Measurements from ENCODE around the gene TAPBPL. TPM values are rescaled to one million over a fixed set of nuclear protein-coding genes. Genes with fewer than 3 reads are reported as not detected.

The TAPBPL gene
- total RNA-seq, 2 experiments from 2014 or later, result 14.7 to 15.8 TPM

- no peak overlapping the region for H3K27ac Mint-ChIP-seq
- no peak overlapping the region for H3K4me3 Mint-ChIP-seq
- CTCF ChIA-PET, result interaction anchor here (0.7 kb wide), 1 partner anchor 52 kb away, joined by 3 read pairs; no protein-coding TSS in a partner anchor
- ATAC-seq (ENCODE audit: poor library complexity), result no peak
- Histone ChIP-seq H3K4me3 (ENCODE audit: low read length) (no peak overlapping the region), H3K4me1 (ENCODE audit: insufficient read depth, low read length) (peaks cover 16% of the 10 kb centered on the region), H3K36me3 (ENCODE audit: insufficient read depth, low read length) (no peaks in the 10 kb centered on the region), H3K27me3 (ENCODE audit: control insufficient read depth in 1 of 2, insufficient read depth in 2 of 2, low read length in 2 of 2) (no peaks in the 10 kb centered on the region), H3K9me3 (ENCODE audit: control insufficient read depth in 1 of 2, insufficient read depth in 1 of 2, low read length in 2 of 2) (no peaks in the 10 kb centered on the region), H3K27ac (ENCODE audit: low read depth in 1 of 2, low read length in 2 of 2) (no peak overlapping the region)
- intact Hi-C loops (cut with DNase I, micrococcal nuclease), result loop anchor here (5.0 kb wide), 2 partner anchors 98 to 137 kb away; partner anchors contain the start of gene IFFO1 (in 2 of the 2)
- H3K9me3 Mint-ChIP-seq, result no peaks in the 10 kb centered on the region
- no peaks in the 10 kb centered on the region for H3K36me3 Mint-ChIP-seq (ENCODE audit: low read depth)
- no peak for TF ChIP-seq CTCF (IDR thresholded peaks at IDR 0.05)
- no peak for DNase-seq
- no peaks in the 10 kb centered on the region for H3K27me3 Mint-ChIP-seq
- POLR2A ChIA-PET, result interaction anchor here (1.2 kb wide), 1 partner anchor 46 kb away, joined by 3 read pairs; no protein-coding TSS in a partner anchor
- peaks cover 10% of the 10 kb centered on the region for H3K4me1 Mint-ChIP-seq (ENCODE audit: low read depth)
These were observed 31.5 kb upstream of the TAPBPL start for GRCh38 chr12:6420364-6420763.

- Mint-ChIP-seq H3K27ac (peak overlapping the region; percentile 65), H3K9me3 (no peaks in the 10 kb centered on the region), H3K36me3 (ENCODE audit: low read depth) (no peaks in the 10 kb centered on the region), H3K27me3 (no peaks in the 10 kb centered on the region), H3K4me3 (peak overlapping the region; percentile 36), H3K4me1 (ENCODE audit: low read depth) (peaks cover 32% of the 10 kb centered on the region)
- peak; percentile 75 for TF ChIP-seq CTCF (IDR thresholded peaks at IDR 0.05)
- ChIA-PET POLR2A (interaction anchor here (0.9 to 5.4 kb wide), 13 partner anchors 11 to 117 kb away, joined by 3 to 99 read pairs (median 6); partner anchors contain the start of genes GAPDH, TAPBPL and VAMP1), CTCF (interaction anchor here (0.7 to 5.4 kb wide), 21 partner anchors 21 to 135 kb away, joined by 3 to 61 read pairs (median 5); partner anchors contain the start of genes CD27, TAPBPL and VAMP1)
- ATAC-seq (ENCODE audit: poor library complexity), result peak; percentile 73
- peak overlapping the region in 1 of 2 donors; percentile 29 for H3K27ac ChIP-seq (ENCODE audit: low read depth in 1 of 2, low read length in 2 of 2)
- H3K27me3 ChIP-seq (ENCODE audit: control insufficient read depth in 1 of 2, insufficient read depth in 2 of 2, low read length in 2 of 2), result no peaks in the 10 kb centered on the region
- peak; percentile 58 to 94 (median 67) for DNase-seq
- peaks cover 43% of the 10 kb centered on the region for H3K4me1 ChIP-seq (ENCODE audit: insufficient read depth, low read length)
- intact Hi-C loops (cut with DNase I, micrococcal nuclease), result loop anchor here (1.0 to 5.0 kb wide), 8 partner anchors 42 to 134 kb away; partner anchors contain the start of genes IFFO1 (in 2 of the 2) and MRPL51 (in 1 of the 2)
- H3K36me3 ChIP-seq (ENCODE audit: insufficient read depth, low read length), result no peaks in the 10 kb centered on the region
- H3K4me3 ChIP-seq (ENCODE audit: low read length), result no peak overlapping the region
- no peaks in the 10 kb centered on the region for H3K9me3 ChIP-seq (ENCODE audit: control insufficient read depth in 1 of 2, insufficient read depth in 1 of 2, low read length in 2 of 2)
These were observed 28.4 kb upstream of the TAPBPL start for GRCh38 chr12:6423267-6424007.

GRCh38 chr12:6424008-6424347 is 27.9 kb upstream of the TAPBPL start:
- Mint-ChIP-seq H3K27me3 (no peaks in the 10 kb centered on the region), H3K9me3 (no peaks in the 10 kb centered on the region), H3K36me3 (ENCODE audit: low read depth) (no peaks in the 10 kb centered on the region), H3K4me1 (ENCODE audit: low read depth) (peaks cover 32% of the 10 kb centered on the region), H3K4me3 (no peak overlapping the region), H3K27ac (peak overlapping the region; percentile 65)
- no peaks in the 10 kb centered on the region for H3K9me3 ChIP-seq (ENCODE audit: control insufficient read depth in 1 of 2, insufficient read depth in 1 of 2, low read length in 2 of 2)
- peaks cover 43% of the 10 kb centered on the region for H3K4me1 ChIP-seq (ENCODE audit: insufficient read depth, low read length)
- peak overlapping the region in 1 of 2 donors; percentile 29 for H3K27ac ChIP-seq (ENCODE audit: low read depth in 1 of 2, low read length in 2 of 2)
- no peaks in the 10 kb centered on the region for H3K36me3 ChIP-seq (ENCODE audit: insufficient read depth, low read length)
- no peaks in the 10 kb centered on the region for H3K27me3 ChIP-seq (ENCODE audit: control insufficient read depth in 1 of 2, insufficient read depth in 2 of 2, low read length in 2 of 2)
- intact Hi-C loops (cut with DNase I, micrococcal nuclease), result loop anchor here (5.0 kb wide), 2 partner anchors 102 to 133 kb away; partner anchors contain the start of gene IFFO1 (in 2 of the 2)
- no peak for TF ChIP-seq CTCF (IDR thresholded peaks at IDR 0.05)
- DNase-seq (no peak), ATAC-seq (ENCODE audit: poor library complexity) (no peak)
- no peak overlapping the region for H3K4me3 ChIP-seq (ENCODE audit: low read length)
- ChIA-PET POLR2A (interaction anchor here (0.9 to 5.4 kb wide), 12 partner anchors 10 to 116 kb away, joined by 3 to 99 read pairs (median 6); partner anchors contain the start of genes GAPDH, TAPBPL and VAMP1), CTCF (interaction anchor here (0.7 to 5.4 kb wide), 19 partner anchors 20 to 129 kb away, joined by 3 to 61 read pairs (median 4); partner anchors contain the start of genes CD27, TAPBPL and VAMP1)

All from CD4-positive, alpha-beta T cell (primary cell).